ENCODE results near the gene ERICH2.

ERICH2 gene

DNA sequence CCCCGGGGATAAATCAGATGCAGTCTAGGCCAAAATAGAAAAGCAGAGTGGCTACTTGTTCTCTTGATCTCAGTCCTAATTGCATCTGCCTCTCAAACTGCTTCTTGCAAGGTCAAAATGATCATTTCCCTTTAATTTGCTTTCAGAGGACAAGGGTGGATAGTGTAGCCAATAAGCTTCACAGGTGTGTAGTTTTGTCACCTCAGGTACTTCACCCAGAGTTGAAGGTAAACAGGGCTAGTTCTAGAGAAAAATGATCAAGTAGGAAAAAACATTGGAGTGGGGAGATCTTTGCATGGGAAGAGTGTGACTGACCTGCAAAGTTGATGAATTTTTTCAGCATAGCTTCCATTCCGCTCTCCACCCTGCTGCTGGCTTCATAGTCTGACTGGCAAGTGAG, 8.7 kb downstream of the ERICH2 start:
- TF ChIP-seq, protein P1, sequence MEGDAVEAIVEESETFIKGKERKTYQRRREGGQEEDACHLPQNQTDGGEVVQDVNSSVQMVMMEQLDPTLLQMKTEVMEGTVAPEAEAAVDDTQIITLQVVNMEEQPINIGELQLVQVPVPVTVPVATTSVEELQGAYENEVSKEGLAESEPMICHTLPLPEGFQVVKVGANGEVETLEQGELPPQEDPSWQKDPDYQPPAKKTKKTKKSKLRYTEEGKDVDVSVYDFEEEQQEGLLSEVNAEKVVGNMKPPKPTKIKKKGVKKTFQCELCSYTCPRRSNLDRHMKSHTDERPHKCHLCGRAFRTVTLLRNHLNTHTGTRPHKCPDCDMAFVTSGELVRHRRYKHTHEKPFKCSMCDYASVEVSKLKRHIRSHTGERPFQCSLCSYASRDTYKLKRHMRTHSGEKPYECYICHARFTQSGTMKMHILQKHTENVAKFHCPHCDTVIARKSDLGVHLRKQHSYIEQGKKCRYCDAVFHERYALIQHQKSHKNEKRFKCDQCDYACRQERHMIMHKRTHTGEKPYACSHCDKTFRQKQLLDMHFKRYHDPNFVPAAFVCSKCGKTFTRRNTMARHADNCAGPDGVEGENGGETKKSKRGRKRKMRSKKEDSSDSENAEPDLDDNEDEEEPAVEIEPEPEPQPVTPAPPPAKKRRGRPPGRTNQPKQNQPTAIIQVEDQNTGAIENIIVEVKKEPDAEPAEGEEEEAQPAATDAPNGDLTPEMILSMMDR (IDR thresholded peaks at IDR 0.05), result no peak
- Histone ChIP-seq H3K4me3 (no peak overlapping the region), H3K27ac (no peak overlapping the region)
- no peak for DNase-seq (ENCODE audit: low spot score)

DNA sequence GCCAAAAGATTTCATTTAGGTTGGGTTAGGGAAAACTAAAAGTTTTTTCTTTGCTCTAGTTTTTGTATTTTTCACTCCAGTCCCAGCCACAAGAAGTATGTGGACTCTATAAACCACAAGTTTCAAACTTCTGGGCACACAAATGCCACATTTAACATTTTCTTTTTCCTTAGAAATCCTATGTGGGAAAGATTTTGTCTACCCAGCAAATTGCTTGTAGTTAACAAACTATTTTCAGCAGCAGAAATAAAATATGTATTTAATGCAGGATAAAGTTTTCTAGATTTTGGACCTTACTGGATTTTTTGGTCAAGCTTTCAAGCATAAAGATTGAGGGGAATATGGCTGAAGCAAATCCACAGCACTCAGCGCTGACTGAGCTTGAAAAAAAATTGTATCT, 9.1 kb downstream of the ERICH2 start:
- TF ChIP-seq, protein P1 (IDR thresholded peaks at IDR 0.05), result no peak
- Histone ChIP-seq H3K27ac (no peak overlapping the region), H3K4me3 (no peak overlapping the region)
- no peak for DNase-seq (ENCODE audit: low spot score)

DNA sequence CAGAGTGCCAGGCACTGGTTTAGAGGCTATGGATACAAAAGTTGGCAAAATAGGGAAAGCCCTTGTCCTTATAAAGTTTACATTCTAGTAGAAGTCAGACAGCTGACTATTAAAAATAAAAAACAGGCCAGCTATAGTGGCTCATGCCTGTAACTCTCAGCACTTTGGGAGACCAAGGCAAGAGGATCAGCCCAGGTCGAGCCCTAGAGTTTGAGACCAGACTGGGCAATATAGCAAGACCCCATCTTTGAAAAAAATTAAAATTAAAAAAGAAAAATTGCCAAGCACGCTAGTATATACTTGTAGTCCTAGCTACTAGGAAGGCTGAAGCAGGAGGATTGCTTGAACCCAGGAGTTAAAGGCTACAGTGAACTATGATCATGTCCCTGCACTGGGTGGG, 12.5 kb downstream of the ERICH2 start:
- TF ChIP-seq, protein P1 (IDR thresholded peaks at IDR 0.05), result no peak
- no peak for DNase-seq (ENCODE audit: low spot score)
- H3K4me3 ChIP-seq, result no peak overlapping the region
- H3K27ac ChIP-seq, result no peak overlapping the region

DNA sequence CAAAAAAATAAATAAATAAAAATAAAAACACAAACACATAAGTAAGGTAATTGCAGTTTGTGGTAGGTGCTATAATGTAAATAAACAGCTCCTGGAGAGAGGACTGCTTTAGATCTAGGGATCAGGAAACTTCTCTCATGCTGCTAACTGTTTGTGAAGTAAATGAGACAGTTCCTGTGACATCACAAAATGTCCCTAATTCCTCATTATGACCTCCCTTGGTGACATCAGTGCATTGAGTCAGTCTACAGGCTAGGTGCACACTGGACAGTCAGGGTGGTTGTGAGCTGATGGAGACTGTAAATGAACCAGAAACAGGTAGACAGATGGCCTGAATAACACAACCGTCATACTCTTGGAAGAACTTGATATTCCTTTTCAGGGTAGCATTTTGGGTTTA, 13.4 kb downstream of the ERICH2 start:
- TF ChIP-seq, protein P1 (IDR thresholded peaks at IDR 0.05), result no peak
- DNase-seq (ENCODE audit: low spot score), result no peak
- Histone ChIP-seq H3K27ac (no peak overlapping the region), H3K4me3 (no peak overlapping the region)

DNA sequence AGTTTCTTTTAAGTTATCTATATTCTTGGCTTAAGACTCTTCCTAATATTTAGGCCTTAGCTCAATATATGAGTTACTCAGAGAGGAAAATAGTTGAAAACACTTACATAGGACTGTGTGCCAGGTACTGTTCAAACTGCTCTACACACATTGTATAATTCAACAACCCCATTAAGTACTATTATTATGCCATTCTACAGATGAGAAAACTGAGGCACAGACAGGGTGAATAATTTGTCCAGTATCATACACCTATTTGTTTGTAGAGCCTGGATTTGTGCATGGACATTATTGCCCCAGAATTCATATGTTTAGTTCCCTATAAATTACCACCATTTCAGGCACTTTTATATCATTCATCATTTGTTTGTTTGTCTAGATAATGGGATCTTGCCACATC, 28.8 kb downstream of the ERICH2 start:
- TF ChIP-seq, protein P1 (IDR thresholded peaks at IDR 0.05), result no peak
- no peak for DNase-seq (ENCODE audit: low spot score)
- H3K27ac ChIP-seq, result no peak overlapping the region
- H3K4me3 ChIP-seq, result no peak overlapping the region

DNA sequence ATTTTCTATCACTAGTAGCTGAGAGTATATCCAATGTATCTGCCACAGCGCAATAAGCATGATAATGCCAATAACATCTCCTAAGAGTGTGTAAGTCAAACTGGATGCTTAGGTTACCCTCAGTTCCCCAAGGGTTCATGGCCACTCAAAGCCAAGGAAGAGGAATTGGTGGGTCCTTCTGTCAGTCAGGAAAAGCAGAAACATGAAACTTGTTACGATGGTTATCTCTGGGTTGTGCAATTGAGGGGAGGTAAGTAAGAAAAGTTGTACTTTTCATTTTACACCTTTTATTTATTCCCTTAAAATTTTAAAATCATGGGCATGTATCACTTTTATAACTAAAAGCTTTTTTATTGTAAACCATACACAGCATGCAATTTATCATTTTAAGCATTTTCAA, 36.4 kb downstream of the ERICH2 start:
- Histone ChIP-seq H3K27ac (no peak overlapping the region), H3K4me3 (no peak overlapping the region)
- TF ChIP-seq, protein P1 (IDR thresholded peaks at IDR 0.05), result no peak
- DNase-seq (ENCODE audit: low spot score), result no peak

DNA sequence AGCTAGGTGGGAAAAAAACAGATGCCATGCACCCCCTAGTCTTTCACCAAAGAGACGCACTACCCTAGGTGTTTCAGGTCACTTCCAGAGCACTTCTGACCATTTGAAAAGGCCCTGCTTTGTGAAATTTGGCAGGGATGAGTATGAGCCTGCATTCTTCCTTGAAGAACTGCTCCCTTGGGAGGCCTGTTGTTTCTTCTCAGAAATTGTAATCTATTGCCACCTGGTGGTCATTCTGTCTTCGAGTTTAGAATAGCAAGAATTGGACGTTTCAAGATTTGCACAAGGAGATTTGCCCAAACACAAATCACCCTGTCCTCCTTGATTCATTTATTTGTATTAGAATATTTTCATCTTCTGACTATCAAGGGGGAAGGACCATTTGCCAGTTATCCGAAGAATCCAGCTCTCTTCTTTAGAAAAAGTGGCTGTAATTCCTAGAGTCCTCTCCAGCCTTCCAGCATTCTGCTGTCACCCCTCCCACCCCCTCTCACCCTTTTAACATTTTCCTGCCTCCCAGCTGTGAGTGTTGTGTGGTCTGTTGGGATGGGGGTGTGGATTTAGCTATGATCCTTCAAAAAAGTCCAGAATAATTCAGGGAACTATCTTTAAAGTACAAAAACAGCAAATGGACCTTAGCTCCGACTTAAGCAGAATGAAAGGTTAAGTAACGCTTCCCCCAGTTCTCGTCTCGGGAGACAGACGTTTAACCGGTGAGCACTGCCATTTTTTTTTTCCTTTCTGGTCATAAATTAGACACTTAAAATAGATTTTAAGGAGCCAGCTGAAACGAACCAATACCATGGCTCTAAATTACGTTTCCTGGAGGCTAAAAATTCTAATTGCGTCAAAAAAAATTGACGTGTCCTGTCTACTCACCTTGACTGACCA, 42.8 kb downstream of the ERICH2 start:
- no peak for DNase-seq (ENCODE audit: low spot score)
- Histone ChIP-seq H3K27ac (no peak overlapping the region), H3K4me3 (no peak overlapping the region)
- TF ChIP-seq, protein P1 (IDR thresholded peaks at IDR 0.05), result peak; percentile 48
